NAMALWA (cell line): ENCODE data around the gene MORF4L1.

Source experiments
- DNase-seq: peaks from one replicate; pipeline ENCODE4 v3.0.0-alpha.2; 2015; ENCODE audit warnings: low spot score

Gene MORF4L1

DNA sequence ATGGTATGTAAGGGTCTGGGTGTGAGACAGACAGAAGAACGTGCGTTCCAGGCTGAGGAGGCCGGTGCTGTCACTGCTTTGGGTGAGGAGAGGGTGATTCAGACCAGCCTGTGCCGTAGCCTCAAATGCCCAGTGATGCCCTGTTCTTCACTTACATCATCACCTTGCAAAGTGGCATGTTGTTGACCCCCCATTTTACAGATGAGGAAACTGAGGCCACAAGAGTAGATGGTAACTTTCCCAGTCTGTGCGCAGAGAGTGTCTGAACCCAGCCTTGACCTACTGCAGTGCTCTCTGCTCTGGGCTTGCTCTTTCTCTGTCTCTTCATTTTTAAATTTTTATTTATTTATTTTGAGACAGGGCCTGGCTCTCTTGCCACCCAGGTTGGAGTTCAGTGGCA lies 73.8 kb downstream of the MORF4L1 start:
- DNase-seq: no peak

DNA sequence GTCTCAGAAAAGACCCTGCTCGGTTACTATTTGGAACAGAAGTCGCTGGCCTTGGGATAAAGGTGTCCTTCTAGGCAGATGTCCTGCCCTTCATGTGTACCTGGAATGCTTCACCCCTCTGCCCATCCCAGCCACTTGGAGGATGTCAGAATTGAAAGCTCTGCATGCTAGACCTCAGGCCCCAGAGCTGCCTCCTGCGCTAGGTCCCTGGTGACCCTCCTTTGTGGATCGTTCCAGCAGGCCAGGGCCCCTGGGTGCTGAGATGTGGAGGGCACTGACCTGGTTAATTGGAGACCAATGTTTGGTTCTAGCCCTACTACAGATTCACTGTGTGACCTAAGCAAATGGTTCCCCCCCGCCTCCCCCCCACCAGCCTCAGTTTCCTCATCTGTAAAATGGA lies 74.8 kb downstream of the MORF4L1 start:
- DNase-seq: no peak
